Gastrocnemius medialis (tissue), 4 donors: ENCODE data around the gene POLR2A.

Experiments
- POLR2A ChIP-seq, 2 donors: fragments of 450-650 bp; IDR thresholded peaks; one replicate each; pipeline ENCODE4 v1.6.1; 2017; ENCODE audit warnings: antibody characterized with exemption in 2 of 2, mild to moderate bottlenecking in 2 of 2, moderate library complexity in 2 of 2
- TF ChIP-seq, protein P1 (sequence below), 5 experiments: fragments of 450-650 bp in 3 of 5; fragments of 200-600 bp in 2 of 5; sonication (generic) in 2 of 5; IDR thresholded peaks in 4 of 5; conservative IDR thresholded peaks in 1 of 5; 1 replicate in 4 of 5; 2 replicates in 1 of 5; pipeline ENCODE4 v1.5.1; 2016 to 2019; ENCODE audit warnings: antibody characterized with exemption in 5 of 5, mild to moderate bottlenecking in 3 of 5, moderate library complexity in 3 of 5

- TF ChIP-seq, protein P1, sequence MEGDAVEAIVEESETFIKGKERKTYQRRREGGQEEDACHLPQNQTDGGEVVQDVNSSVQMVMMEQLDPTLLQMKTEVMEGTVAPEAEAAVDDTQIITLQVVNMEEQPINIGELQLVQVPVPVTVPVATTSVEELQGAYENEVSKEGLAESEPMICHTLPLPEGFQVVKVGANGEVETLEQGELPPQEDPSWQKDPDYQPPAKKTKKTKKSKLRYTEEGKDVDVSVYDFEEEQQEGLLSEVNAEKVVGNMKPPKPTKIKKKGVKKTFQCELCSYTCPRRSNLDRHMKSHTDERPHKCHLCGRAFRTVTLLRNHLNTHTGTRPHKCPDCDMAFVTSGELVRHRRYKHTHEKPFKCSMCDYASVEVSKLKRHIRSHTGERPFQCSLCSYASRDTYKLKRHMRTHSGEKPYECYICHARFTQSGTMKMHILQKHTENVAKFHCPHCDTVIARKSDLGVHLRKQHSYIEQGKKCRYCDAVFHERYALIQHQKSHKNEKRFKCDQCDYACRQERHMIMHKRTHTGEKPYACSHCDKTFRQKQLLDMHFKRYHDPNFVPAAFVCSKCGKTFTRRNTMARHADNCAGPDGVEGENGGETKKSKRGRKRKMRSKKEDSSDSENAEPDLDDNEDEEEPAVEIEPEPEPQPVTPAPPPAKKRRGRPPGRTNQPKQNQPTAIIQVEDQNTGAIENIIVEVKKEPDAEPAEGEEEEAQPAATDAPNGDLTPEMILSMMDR (IDR thresholded peaks at IDR 0.05 in 4 of 5, conservative IDR thresholded peaks at IDR 0.05 in 1 of 5), result peak in 2 of 5 experiments; percentile 17 to 39
- peak in 1 of 2 donors; percentile 28 for TF ChIP-seq POLR2A (IDR thresholded peaks at IDR 0.05)
These were observed 64.6 kb downstream of the POLR2A start, which contains the start of gene TNFSF12 for GRCh38 chr17:7548585-7549400.
